Esophagus muscularis mucosa (tissue), 4 donors: ENCODE results near the gene IFT122.

Source experiments
- CTCF ChIP-seq, 3 experiments: fragments of 200-600 bp in 2 of 3; fragments of 450-650 bp in 1 of 3; sonication (generic) in 2 of 3; IDR thresholded peaks; one replicate each; pipeline ENCODE4 v1.5.1; 2017 to 2019; ENCODE audit warnings: antibody characterized with exemption in 3 of 3, mild to moderate bottlenecking in 2 of 3, moderate library complexity in 1 of 3
- EP300 ChIP-seq: sonication (generic); formaldehyde crosslinking; IDR thresholded peaks from one replicate; pipeline ENCODE4 v1.6.1; 2017; ENCODE audit warnings: antibody characterized with exemption
- POLR2A ChIP-seq: fragments of 450-650 bp; IDR thresholded peaks from one replicate; pipeline ENCODE4 v1.6.1; 2017; ENCODE audit warnings: antibody characterized with exemption, moderate library complexity, mild to moderate bottlenecking, low read depth
- POLR2AphosphoS5 ChIP-seq, 2 donors: sonication (generic); formaldehyde crosslinking; IDR thresholded peaks; one replicate each; pipeline ENCODE4 v1.6.1; 2017; ENCODE audit warnings: antibody characterized with exemption in 2 of 2

- TF ChIP-seq CTCF (IDR thresholded peaks at IDR 0.05) (no peak), POLR2AphosphoS5 (IDR thresholded peaks at IDR 0.05) (no peak), EP300 (no peak), POLR2A (no peak)
These were observed 86.3 kb downstream of the IFT122 start for GRCh38 chr3:129526121-129526900.
